HUES6 (cell line): ENCODE results near the gene MTF2.
"Not testable (repeated sequence)": the region's sequence is repeated elsewhere in the genome, so short reads cannot be mapped to it uniquely, and the experiment has no call there.

ENCODE experiments used
- H3K27ac ChIP-seq: 2 replicates; pipeline ENCODE4 v1.7.0; 2013; ENCODE audit warnings: low read depth, mild to moderate bottlenecking, low read length, inconsistent platforms
- H3K27me3 ChIP-seq: 2 replicates; pipeline ENCODE4 v1.6.1; 2013; ENCODE audit warnings: low read length; ENCODE audit not compliant: control insufficient read depth, insufficient read depth
- H3K36me3 ChIP-seq: 2 replicates; pipeline ENCODE4 v1.6.1; 2013; ENCODE audit warnings: low read length; ENCODE audit not compliant: control insufficient read depth, insufficient read depth
- H3K4me1 ChIP-seq: 2 replicates; pipeline ENCODE4 v1.6.1; 2013; ENCODE audit warnings: low read length; ENCODE audit not compliant: control insufficient read depth, insufficient read depth
- H3K4me3 ChIP-seq: 2 replicates; pipeline ENCODE4 v1.5.1; 2013; ENCODE audit warnings: low read depth, low read length
- H3K9ac ChIP-seq: one replicate; pipeline ENCODE4 v1.6.1; 2013; ENCODE audit warnings: mild to moderate bottlenecking, low read length
- H3K9me3 ChIP-seq: 2 replicates; pipeline ENCODE4 v1.6.1; 2013; ENCODE audit warnings: low read depth, low read length; ENCODE audit not compliant: control insufficient read depth, insufficient read depth

MTF2 gene

GRCh38 chr1:93078986-93079654 lies at the start of gene MTF2:
TSS of gene MTF2 (plus strand) at chr1:93079283. CDS start at chr1:93079527, 244 bp downstream.
- Histone ChIP-seq H3K4me3 (peak within 1 kb of the TSS; percentile 91), H3K27ac (peak within 1 kb of the TSS; percentile 95), H3K27me3 (no peaks in the 10 kb centered on the region), H3K9ac (peak within 1 kb of the TSS; percentile 97), H3K4me1 (no peaks in the 10 kb centered on the region), H3K36me3 (peaks cover 26% of the 10 kb centered on the region), H3K9me3 (peaks cover 7% of the 10 kb centered on the region)

GRCh38 chr1:93029317-93029716 lies 49.8 kb upstream of the MTF2 start:
- H3K9ac ChIP-seq, result no peak overlapping the region

GRCh38 chr1:93030191-93030590 lies 48.9 kb upstream of the MTF2 start:
- H3K27ac ChIP-seq, H3K4me1 ChIP-seq, H3K9ac ChIP-seq, H3K36me3 ChIP-seq, H3K9me3 ChIP-seq, H3K27me3 ChIP-seq, H3K4me3 ChIP-seq: not testable (repeated sequence)

More at GRCh38 chr1:93029317-93029716, 49.8 kb upstream of the MTF2 start:
- Histone ChIP-seq H3K27ac (no peak overlapping the region), H3K9me3 (no peaks in the 10 kb centered on the region), H3K4me3 (no peak overlapping the region), H3K27me3 (peaks cover 3% of the 10 kb centered on the region; the same call in 1 of the 2 replicates), H3K36me3 (no peaks in the 10 kb centered on the region), H3K4me1 (no peaks in the 10 kb centered on the region; the same call in 1 of the 2 replicates)

GRCh38 chr1:93031711-93032110 lies 47.4 kb upstream of the MTF2 start:
- H3K27ac ChIP-seq, result no peak overlapping the region

GRCh38 chr1:93033029-93033428 lies 46.1 kb upstream of the MTF2 start:
- Histone ChIP-seq H3K27me3 (peaks cover 2% of the 10 kb centered on the region; the same call in 1 of the 2 replicates), H3K4me3 (no peak overlapping the region), H3K27ac (no peak overlapping the region), H3K9me3 (no peaks in the 10 kb centered on the region), H3K36me3 (no peaks in the 10 kb centered on the region), H3K4me1 (no peaks in the 10 kb centered on the region; the same call in 1 of the 2 replicates), H3K9ac (no peak overlapping the region)

More at GRCh38 chr1:93031711-93032110, 47.4 kb upstream of the MTF2 start:
- H3K4me3 ChIP-seq, result no peak overlapping the region
- peaks cover 3% of the 10 kb centered on the region; the same call in 1 of the 2 replicates for H3K27me3 ChIP-seq
- H3K36me3 ChIP-seq, result no peaks in the 10 kb centered on the region
- no peak overlapping the region for H3K9ac ChIP-seq
- H3K9me3 ChIP-seq, result no peaks in the 10 kb centered on the region
- no peaks in the 10 kb centered on the region; the same call in 1 of the 2 replicates for H3K4me1 ChIP-seq

- Histone ChIP-seq H3K27me3 (no peaks in the 10 kb centered on the region), H3K36me3 (no peaks in the 10 kb centered on the region), H3K9me3 (no peaks in the 10 kb centered on the region), H3K9ac (no peak overlapping the region), H3K27ac (no peak overlapping the region), H3K4me1 (no peaks in the 10 kb centered on the region; the same call in 1 of the 2 replicates), H3K4me3 (no peak overlapping the region)
Observed at GRCh38 chr1:93033785-93034184, 45.3 kb upstream of the MTF2 start.

GRCh38 chr1:93034397-93034796 lies 44.7 kb upstream of the MTF2 start:
- Histone ChIP-seq H3K4me3 (no peak overlapping the region), H3K27me3 (no peaks in the 10 kb centered on the region), H3K9ac (no peak overlapping the region), H3K9me3 (no peaks in the 10 kb centered on the region), H3K27ac (no peak overlapping the region), H3K36me3 (no peaks in the 10 kb centered on the region), H3K4me1 (no peaks in the 10 kb centered on the region; the same call in 1 of the 2 replicates)

GRCh38 chr1:93036672-93037071 lies 42.4 kb upstream of the MTF2 start:
- no peaks in the 10 kb centered on the region; the same call in 1 of the 2 replicates for H3K4me1 ChIP-seq
- H3K9me3 ChIP-seq, result no peaks in the 10 kb centered on the region
- no peaks in the 10 kb centered on the region for H3K27me3 ChIP-seq
- H3K4me3 ChIP-seq, result no peak overlapping the region
- no peaks in the 10 kb centered on the region for H3K36me3 ChIP-seq
- H3K9ac ChIP-seq, result no peak overlapping the region
- no peak overlapping the region for H3K27ac ChIP-seq

GRCh38 chr1:93042187-93043056 lies 36.7 kb upstream of the MTF2 start:
- H3K36me3 ChIP-seq, result no peaks in the 10 kb centered on the region
- H3K9me3 ChIP-seq, result no peaks in the 10 kb centered on the region
- no peak overlapping the region for H3K4me3 ChIP-seq
- H3K27ac ChIP-seq, result no peak overlapping the region
- H3K4me1 ChIP-seq, result no peaks in the 10 kb centered on the region
- H3K9ac ChIP-seq, result no peak overlapping the region
- no peaks in the 10 kb centered on the region for H3K27me3 ChIP-seq

- H3K4me3 ChIP-seq, result no peak overlapping the region
- H3K9ac ChIP-seq, result no peak overlapping the region
Observed at GRCh38 chr1:93043057-93043557, 36.0 kb upstream of the MTF2 start.

GRCh38 chr1:93047618-93048017 lies 31.5 kb upstream of the MTF2 start:
- Histone ChIP-seq H3K9ac (no peak overlapping the region), H3K36me3 (no peaks in the 10 kb centered on the region), H3K4me3 (no peak overlapping the region), H3K4me1 (no peaks in the 10 kb centered on the region), H3K27ac (no peak overlapping the region), H3K27me3 (no peaks in the 10 kb centered on the region), H3K9me3 (no peaks in the 10 kb centered on the region)

More at GRCh38 chr1:93043057-93043557, 36.0 kb upstream of the MTF2 start:
- no peaks in the 10 kb centered on the region for H3K4me1 ChIP-seq
- no peaks in the 10 kb centered on the region for H3K9me3 ChIP-seq
- no peak overlapping the region for H3K27ac ChIP-seq
- H3K27me3 ChIP-seq, result no peaks in the 10 kb centered on the region
- no peaks in the 10 kb centered on the region for H3K36me3 ChIP-seq
